WERI-Rb-1 (cell line): ENCODE data around the gene SUN2.

Source experiments
- DNase-seq: peaks from one replicate; pipeline ENCODE4 v3.0.0-alpha.2; 2020
- H3K27ac ChIP-seq: fragments of 250-450 bp; sonication (Bioruptor Pico); 2 replicates; pipeline ENCODE4 v1.5.1; 2020; ENCODE audit warnings: mild to moderate bottlenecking, moderate library complexity
- H3K27me3 ChIP-seq: fragments of 250-450 bp; sonication (Bioruptor Pico); 2 replicates; pipeline ENCODE4 v1.5.1; 2021; ENCODE audit warnings: mild to moderate bottlenecking, low read depth, moderate library complexity; ENCODE audit not compliant: insufficient read depth, severe bottlenecking
- H3K36me3 ChIP-seq: fragments of 250-450 bp; sonication (Bioruptor Pico); 2 replicates; pipeline ENCODE4 v1.5.1; 2020; ENCODE audit warnings: mild to moderate bottlenecking, moderate library complexity
- H3K4me3 ChIP-seq: 2 replicates; pipeline ENCODE4 v1.5.1; 2011; ENCODE audit warnings: low read depth, mild to moderate bottlenecking, control low read depth, low read length
- H3K9me3 ChIP-seq: fragments of 250-450 bp; sonication (Bioruptor Pico); 2 replicates; pipeline ENCODE4 v1.5.1; 2021; ENCODE audit warnings: mild to moderate bottlenecking, moderate library complexity; ENCODE audit not compliant: severe bottlenecking
- TF ChIP-seq, protein P1 (sequence below): IDR thresholded peaks from 2 replicates; pipeline ENCODE4 v1.5.1; 2011; ENCODE audit warnings: low read depth, mild to moderate bottlenecking, control low read depth, inconsistent platforms, low read length

Gene SUN2

DNA sequence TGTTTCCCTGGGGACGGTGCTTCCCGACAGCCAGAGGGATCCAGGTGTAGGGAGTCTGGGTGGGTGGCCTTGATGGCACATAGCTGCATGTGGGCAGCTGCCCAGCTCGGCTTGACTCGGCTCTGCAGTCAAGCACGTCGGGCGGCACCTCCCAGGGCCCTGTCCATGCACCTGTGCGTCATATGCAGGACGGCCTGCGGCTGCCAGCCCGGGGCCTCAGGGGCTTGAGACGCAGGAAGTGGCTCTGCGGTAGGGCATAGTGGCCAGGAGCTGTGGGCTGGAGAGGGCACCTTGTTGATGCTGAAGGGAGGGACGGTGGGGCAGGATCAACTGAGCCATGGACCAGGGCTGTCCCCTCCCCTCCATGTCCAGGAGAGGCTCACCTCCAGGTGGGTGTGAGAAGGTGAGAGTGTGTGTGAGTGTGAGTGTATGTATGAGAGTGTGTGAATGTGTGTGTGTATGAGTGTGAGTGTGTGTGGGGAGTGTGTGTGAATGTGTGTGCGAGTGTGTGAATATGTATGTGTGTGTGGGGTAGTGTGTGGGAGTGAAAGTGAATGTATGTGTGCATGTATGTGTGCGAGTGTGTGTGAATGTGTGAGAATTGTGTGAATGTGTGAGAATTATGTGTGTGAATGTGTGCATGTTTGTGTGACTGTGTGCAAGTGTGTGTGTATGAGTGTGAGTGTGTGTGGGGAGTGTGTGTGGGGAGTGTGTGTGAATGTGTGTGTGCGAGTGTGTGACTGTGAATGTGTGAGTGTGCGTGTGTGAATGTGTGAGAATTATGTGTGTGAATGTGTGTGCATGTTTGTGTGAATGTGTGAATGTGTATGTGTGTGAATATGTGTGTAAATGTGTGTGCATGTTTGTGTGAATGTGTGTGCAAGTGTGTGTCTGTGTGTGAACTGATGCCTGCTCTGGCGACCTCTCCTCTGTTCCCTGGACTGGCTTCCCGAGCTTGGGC is 5.7 kb upstream of the SUN2 start:
- DNase-seq: no peak
- Histone ChIP-seq H3K4me3 (no peak overlapping the region), H3K36me3 (no peaks in the 10 kb centered on the region), H3K27me3 (no peaks in the 10 kb centered on the region), H3K27ac (peak overlapping the region; percentile 84), H3K9me3 (no peaks in the 10 kb centered on the region)
- TF ChIP-seq, protein P1, sequence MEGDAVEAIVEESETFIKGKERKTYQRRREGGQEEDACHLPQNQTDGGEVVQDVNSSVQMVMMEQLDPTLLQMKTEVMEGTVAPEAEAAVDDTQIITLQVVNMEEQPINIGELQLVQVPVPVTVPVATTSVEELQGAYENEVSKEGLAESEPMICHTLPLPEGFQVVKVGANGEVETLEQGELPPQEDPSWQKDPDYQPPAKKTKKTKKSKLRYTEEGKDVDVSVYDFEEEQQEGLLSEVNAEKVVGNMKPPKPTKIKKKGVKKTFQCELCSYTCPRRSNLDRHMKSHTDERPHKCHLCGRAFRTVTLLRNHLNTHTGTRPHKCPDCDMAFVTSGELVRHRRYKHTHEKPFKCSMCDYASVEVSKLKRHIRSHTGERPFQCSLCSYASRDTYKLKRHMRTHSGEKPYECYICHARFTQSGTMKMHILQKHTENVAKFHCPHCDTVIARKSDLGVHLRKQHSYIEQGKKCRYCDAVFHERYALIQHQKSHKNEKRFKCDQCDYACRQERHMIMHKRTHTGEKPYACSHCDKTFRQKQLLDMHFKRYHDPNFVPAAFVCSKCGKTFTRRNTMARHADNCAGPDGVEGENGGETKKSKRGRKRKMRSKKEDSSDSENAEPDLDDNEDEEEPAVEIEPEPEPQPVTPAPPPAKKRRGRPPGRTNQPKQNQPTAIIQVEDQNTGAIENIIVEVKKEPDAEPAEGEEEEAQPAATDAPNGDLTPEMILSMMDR: no peak

DNA sequence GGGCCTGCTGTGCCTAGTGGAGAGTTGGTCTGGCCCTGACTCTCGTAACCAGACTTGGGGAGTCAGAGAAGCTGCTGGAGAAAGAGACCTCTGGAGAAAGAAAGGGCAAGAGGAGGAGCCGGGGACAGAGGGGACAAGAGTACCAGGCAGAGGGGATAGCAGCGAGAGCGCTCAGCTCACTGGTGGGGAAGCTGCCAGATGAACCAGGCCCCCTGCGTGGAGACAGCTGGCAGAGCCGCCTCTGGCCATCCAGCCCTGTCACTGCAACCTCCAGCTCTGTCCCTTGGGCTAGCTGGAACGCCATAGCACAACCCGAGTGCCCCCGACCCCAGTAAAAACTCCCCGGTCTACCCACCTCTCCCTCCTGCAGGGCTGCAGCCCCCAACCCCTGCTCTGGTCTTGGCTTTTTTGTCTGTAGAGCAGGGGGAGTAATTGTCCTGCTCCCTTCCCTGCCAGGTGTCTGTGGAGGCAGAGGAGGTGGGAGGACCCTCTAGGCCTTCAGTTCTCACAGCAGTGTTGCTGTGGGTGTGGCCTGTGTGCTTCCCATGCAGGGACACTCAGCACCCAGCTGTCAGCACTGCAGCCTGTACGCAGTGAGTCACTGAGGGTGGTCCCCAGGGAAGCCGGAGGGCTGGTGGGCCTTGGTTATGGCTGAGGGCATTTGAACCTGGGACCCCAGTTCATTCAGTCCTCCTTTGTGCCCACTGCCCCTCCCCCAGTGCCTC is 4.8 kb upstream of the SUN2 start:
- Histone ChIP-seq H3K27me3 (no peaks in the 10 kb centered on the region), H3K27ac (peak overlapping the region; percentile 36), H3K9me3 (no peaks in the 10 kb centered on the region), H3K36me3 (no peaks in the 10 kb centered on the region; the same call in 1 of the 2 replicates), H3K4me3 (no peak overlapping the region)
- peak; percentile 65 for DNase-seq
- TF ChIP-seq, protein P1: no peak

DNA sequence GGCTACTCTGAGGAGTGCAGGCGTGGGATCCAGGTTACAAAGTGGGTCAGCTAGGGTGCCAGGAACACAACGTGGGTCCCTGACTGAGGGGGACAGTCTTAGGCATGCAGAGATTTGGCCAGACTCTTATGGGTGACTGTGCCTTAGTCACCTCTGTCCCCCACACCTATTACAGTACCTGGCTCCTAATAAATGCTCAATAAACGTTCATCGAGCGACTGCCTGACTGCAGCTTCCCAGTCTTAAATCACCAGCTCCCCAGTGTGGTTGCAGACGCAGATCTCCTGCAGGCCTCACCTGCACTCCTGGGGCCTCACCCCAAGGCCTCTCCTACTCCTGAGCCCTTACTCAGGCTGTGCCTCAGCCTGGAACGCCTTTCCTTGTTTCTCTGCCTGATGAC is 3.2 kb upstream of the SUN2 start:
- Histone ChIP-seq H3K27me3 (no peaks in the 10 kb centered on the region), H3K4me3 (no peak overlapping the region), H3K27ac (no peak overlapping the region), H3K36me3 (no peaks in the 10 kb centered on the region; the same call in none of the 2 replicates), H3K9me3 (no peaks in the 10 kb centered on the region)
- TF ChIP-seq, protein P1: no peak
- DNase-seq: no peak

DNA sequence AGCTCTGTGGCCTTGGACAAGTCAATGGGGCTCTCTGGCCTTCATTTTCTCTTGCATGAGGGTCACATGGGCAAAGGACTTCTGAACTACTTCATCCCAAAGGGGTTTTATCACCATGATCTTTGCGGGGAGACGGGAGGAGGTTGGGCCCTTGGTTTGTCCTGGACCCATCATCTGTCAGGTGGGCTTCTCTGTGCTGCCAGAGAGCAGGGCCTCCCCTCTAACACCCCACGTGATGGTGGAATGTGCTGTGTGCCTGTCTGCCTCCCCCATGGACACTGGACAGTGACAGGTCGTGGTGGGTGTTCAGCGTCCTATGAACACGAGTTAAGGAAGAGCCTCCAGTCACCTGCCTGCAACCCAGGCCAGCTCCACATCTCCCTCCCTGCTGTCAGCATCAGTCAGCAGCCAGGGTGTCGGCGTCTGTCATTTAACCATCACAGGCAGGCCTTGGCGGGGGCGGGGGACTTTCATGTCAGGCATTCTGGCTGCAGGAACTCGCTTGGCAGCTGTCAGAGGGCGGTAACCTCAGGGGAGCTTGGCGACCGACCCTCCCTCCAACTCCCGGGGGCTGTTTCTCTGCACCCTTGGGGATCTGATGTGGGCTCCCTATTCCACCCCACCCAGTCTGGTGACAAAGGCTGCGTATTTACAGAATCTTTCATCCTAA is 2.6 kb upstream of the SUN2 start:
- no peak overlapping the region for H3K4me3 ChIP-seq
- no peak for DNase-seq
- H3K36me3 ChIP-seq: peaks cover 6% of the 10 kb centered on the region
- H3K27me3 ChIP-seq: no peaks in the 10 kb centered on the region
- no peaks in the 10 kb centered on the region for H3K9me3 ChIP-seq
- H3K27ac ChIP-seq: no peak overlapping the region
- TF ChIP-seq, protein P1: no peak

DNA sequence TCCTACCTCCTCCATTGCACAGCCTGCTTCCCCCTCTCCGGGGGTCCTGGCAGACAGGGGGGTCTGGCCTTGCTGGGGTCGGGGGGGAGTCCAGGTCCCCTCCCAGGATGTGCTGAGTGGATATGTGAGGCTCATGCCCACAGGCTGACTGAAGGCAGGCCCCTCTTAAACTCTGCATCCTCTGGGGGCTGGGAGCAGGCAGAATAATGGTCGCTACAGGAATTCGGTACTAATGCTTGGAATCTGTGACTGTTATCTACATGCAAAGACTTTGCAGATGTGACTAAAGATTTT is 1.6 kb upstream of the SUN2 start:
- no peak overlapping the region for H3K27ac ChIP-seq
- TF ChIP-seq, protein P1: no peak
- no peak for DNase-seq
- H3K36me3 ChIP-seq: peaks cover 14% of the 10 kb centered on the region
- H3K27me3 ChIP-seq: no peaks in the 10 kb centered on the region
- H3K4me3 ChIP-seq: no peak overlapping the region
- no peaks in the 10 kb centered on the region for H3K9me3 ChIP-seq
